OCI-LY7 (cell line): ENCODE results near the gene PWWP2B. TPM values are rescaled to one million over a fixed set of nuclear protein-coding genes. Genes with fewer than 3 reads are reported as not detected.

Experiments
- BruUV-seq: library from RNA; stranded (reverse); fragments of 400-500 nt; replicated peaks from 2 replicates; lab custom pipeline; 2021; lab: Mats Ljungman, UMichigan
- CTCF ChIA-PET: fragments of 300-600 bp; sonication (Branson Sonifier 250); formaldehyde crosslinking; loops from one replicate; lab custom pipeline; 2022; ENCODE audit warnings: antibody characterized with exemption; ENCODE audit not compliant: unreplicated experiment; lab: Charles Lee
- POLR2A ChIA-PET: fragments of 300-600 bp; sonication (Branson Sonifier 250); formaldehyde crosslinking; loops from one replicate; lab custom pipeline; 2022; ENCODE audit warnings: antibody characterized with exemption; lab: Charles Lee
- DNase-seq: peaks from one replicate; pipeline ENCODE4 v3.0.0-alpha.2; 2015; ENCODE audit warnings: low spot score
- H2AFZ ChIP-seq: fragments of 200-600 bp; sonication (generic), shearing (Covaris generic); 2 replicates; pipeline ENCODE4 v1.6.1; 2014; ENCODE audit warnings: mild to moderate bottlenecking, antibody characterized with exemption, low read length, moderate library complexity
- H3K27ac ChIP-seq: fragments of 200-600 bp; sonication (generic); 2 replicates; pipeline ENCODE4 v1.5.1; 2014; ENCODE audit warnings: mixed run types, low read depth, mild to moderate bottlenecking, moderate library complexity, low read length, inconsistent platforms; ENCODE audit not compliant: poor library complexity, severe bottlenecking
- H3K36me3 ChIP-seq: fragments of 200-600 bp; sonication (generic); 2 replicates; pipeline ENCODE4 v1.6.1; 2014; ENCODE audit warnings: mild to moderate bottlenecking, antibody characterized with exemption, low read length, moderate library complexity, mixed read lengths; ENCODE audit not compliant: insufficient read depth
- H3K4me1 ChIP-seq: fragments of 200-600 bp; sonication (generic); 2 replicates; pipeline ENCODE4 v1.5.1; 2014; ENCODE audit warnings: mild to moderate bottlenecking, low read length; ENCODE audit not compliant: insufficient read depth, poor library complexity, severe bottlenecking
- H3K4me2 ChIP-seq: fragments of 200-600 bp; sonication (generic); 2 replicates; pipeline ENCODE4 v1.6.1; 2014; ENCODE audit warnings: mild to moderate bottlenecking, low read length
- H3K4me3 ChIP-seq: fragments of 200-600 bp; sonication (generic); 2 replicates; pipeline ENCODE4 v1.5.1; 2014; ENCODE audit warnings: mild to moderate bottlenecking, low read depth, low read length; ENCODE audit not compliant: poor library complexity, severe bottlenecking
- H3K79me2 ChIP-seq: fragments of 200-600 bp; sonication (generic); 2 replicates; pipeline ENCODE4 v1.6.1; 2016; ENCODE audit warnings: low read depth, mild to moderate bottlenecking, low read length, moderate library complexity, mixed read lengths; ENCODE audit not compliant: insufficient read depth
- H3K9me2 ChIP-seq: fragments of 200-600 bp; sonication (generic); 2 replicates; pipeline ENCODE4 v1.6.1; 2016; ENCODE audit warnings: mild to moderate bottlenecking, low read length, mixed read lengths; ENCODE audit not compliant: insufficient read depth
- H3K9me3 ChIP-seq: fragments of 200-600 bp; sonication (generic); 2 replicates; pipeline ENCODE4 v1.6.1; 2014; ENCODE audit warnings: mild to moderate bottlenecking, mixed run types, low read length, mixed read lengths
- H4K20me1 ChIP-seq: fragments of 200-600 bp; sonication (generic); 2 replicates; pipeline ENCODE4 v1.6.1; 2014; ENCODE audit warnings: mild to moderate bottlenecking, antibody characterized with exemption, low read length, moderate library complexity, mixed read lengths; ENCODE audit not compliant: insufficient read depth
- EZH2phosphoT487 ChIP-seq: fragments of 200-600 bp; sonication (generic); IDR thresholded peaks from 2 replicates; pipeline ENCODE4 v1.6.1; 2018; ENCODE audit warnings: low read depth, borderline replicate concordance, mild to moderate bottlenecking, mixed run types, antibody characterized with exemption, low read length, moderate library complexity, mixed read lengths
- intact Hi-C: fragments of 100-400 bp; cut with micrococcal nuclease; formaldehyde crosslinking; loops from one replicate; pipeline ENCODE4 v1.10.0; 2022; ENCODE audit not compliant: unreplicated experiment
- total RNA-seq, 2 experiments: library from RNA; depleted of rRNA in 1 of 2; stranded (reverse); fragments of >200 nt in 1 of 2; shearing (Covaris generic) in 1 of 2; gene quantifications; 2 replicates each; pipeline ENCODE4 v1.2.3, GENCODE V29; 2014 to 2022
- TF ChIP-seq, protein P1 (sequence below): fragments of 200-600 bp; sonication (generic); conservative IDR thresholded peaks from 2 replicates; pipeline ENCODE4 v1.5.1; 2014; ENCODE audit warnings: mild to moderate bottlenecking, antibody characterized with exemption, low read length, moderate library complexity, mixed read lengths

The PWWP2B gene
- total RNA-seq, 2 experiments from 2014 or later: 5.9 to 10.6 TPM

DNA sequence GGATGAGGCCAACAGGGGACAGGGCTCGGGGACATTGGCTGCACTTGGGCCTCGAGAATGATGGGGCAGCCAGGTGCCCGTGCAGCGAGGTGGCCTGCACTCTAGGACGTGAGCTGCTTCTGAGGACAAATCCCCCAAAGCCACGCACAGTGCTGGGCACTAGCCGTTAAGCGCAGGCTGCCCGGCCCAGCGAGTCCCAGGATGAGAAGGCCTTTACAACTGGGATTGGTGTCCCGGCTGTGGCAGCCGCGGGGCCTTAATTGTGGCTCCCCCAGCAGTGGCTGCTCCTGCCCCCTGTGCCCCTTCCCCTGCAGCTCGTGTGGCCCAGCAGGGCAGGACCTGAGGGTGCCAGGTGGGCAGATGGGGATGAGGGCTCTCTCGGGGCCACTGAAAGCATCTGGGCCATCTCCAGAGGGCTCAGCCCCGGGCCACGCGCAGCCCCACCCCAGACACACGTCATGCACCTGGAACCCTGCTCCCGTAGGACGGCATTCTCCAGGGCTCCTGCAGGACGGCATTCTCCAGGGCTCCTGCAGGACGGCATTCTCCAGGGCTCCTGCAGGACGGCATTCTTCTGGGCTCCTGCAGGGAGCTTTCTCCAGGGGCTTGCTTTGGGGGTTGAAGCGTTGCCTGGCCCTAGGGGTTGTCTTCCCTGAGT is 6.6 kb downstream of the PWWP2B start:
- no peaks in the 10 kb centered on the region for H4K20me1 ChIP-seq
- POLR2A ChIA-PET: no interaction called here
- H3K79me2 ChIP-seq: no peaks in the 10 kb centered on the region
- no peak for DNase-seq
- H3K9me2 ChIP-seq: no peaks in the 10 kb centered on the region
- H3K27ac ChIP-seq: no peak overlapping the region
- H2AFZ ChIP-seq: no peak overlapping the region
- no peaks in the 10 kb centered on the region for H3K9me3 ChIP-seq
- intact Hi-C loops: no loop called here
- CTCF ChIA-PET: no interaction called here
- no peak overlapping the region for H3K4me2 ChIP-seq
- H3K4me3 ChIP-seq: no peak overlapping the region
- H3K4me1 ChIP-seq: peaks cover 7% of the 10 kb centered on the region
- BruUV-seq: no TSS peak
- no peaks in the 10 kb centered on the region for H3K36me3 ChIP-seq
- no peak for TF ChIP-seq EZH2phosphoT487
- TF ChIP-seq, protein P1, sequence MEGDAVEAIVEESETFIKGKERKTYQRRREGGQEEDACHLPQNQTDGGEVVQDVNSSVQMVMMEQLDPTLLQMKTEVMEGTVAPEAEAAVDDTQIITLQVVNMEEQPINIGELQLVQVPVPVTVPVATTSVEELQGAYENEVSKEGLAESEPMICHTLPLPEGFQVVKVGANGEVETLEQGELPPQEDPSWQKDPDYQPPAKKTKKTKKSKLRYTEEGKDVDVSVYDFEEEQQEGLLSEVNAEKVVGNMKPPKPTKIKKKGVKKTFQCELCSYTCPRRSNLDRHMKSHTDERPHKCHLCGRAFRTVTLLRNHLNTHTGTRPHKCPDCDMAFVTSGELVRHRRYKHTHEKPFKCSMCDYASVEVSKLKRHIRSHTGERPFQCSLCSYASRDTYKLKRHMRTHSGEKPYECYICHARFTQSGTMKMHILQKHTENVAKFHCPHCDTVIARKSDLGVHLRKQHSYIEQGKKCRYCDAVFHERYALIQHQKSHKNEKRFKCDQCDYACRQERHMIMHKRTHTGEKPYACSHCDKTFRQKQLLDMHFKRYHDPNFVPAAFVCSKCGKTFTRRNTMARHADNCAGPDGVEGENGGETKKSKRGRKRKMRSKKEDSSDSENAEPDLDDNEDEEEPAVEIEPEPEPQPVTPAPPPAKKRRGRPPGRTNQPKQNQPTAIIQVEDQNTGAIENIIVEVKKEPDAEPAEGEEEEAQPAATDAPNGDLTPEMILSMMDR: no peak

DNA sequence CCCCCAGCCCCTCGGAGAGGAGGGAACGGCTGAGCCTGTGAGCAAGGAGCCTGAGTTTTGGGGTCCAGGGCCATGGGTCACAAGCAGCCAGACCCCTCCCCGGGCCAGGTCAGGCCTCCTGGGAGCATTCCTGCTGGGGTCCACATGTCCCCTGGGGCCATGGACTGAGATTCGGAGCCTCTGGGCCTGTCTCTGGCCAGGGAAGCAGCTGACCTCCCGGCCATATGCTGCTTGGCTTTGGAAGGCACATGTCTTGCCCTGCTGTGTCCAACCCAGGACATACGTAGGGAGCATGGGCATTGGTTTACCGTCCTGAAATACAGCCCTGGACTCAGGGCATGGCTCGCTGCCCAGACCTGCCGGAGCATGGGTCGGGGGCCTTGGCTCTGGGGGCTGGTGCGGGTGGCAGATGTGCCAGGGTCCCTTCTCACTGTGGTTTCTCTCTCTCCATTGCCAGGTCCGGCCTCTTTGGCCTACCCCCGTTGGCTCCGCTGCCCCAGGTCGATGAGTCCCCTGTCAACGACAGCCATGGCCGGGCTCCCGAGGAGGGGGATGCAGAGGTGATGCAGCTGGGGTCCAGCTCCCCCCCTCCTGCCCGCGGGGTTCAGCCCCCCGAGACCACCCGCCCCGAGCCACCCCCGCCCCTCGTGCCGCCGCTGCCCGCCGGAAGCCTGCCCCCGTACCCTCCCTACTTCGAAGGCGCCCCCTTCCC is 7.3 kb downstream of the PWWP2B start:
- Histone ChIP-seq H2AFZ (no peak overlapping the region), H3K79me2 (no peaks in the 10 kb centered on the region), H3K4me2 (no peak overlapping the region), H3K4me1 (peaks cover 7% of the 10 kb centered on the region), H3K36me3 (no peaks in the 10 kb centered on the region), H4K20me1 (no peaks in the 10 kb centered on the region), H3K27ac (no peak overlapping the region), H3K9me2 (no peaks in the 10 kb centered on the region), H3K4me3 (no peak overlapping the region), H3K9me3 (no peaks in the 10 kb centered on the region)
- CTCF ChIA-PET: no interaction called here
- TF ChIP-seq EZH2phosphoT487: no peak
- TF ChIP-seq, protein P1: no peak
- no peak for DNase-seq
- POLR2A ChIA-PET: no interaction called here
- intact Hi-C loops: no loop called here
- BruUV-seq: no TSS peak

DNA sequence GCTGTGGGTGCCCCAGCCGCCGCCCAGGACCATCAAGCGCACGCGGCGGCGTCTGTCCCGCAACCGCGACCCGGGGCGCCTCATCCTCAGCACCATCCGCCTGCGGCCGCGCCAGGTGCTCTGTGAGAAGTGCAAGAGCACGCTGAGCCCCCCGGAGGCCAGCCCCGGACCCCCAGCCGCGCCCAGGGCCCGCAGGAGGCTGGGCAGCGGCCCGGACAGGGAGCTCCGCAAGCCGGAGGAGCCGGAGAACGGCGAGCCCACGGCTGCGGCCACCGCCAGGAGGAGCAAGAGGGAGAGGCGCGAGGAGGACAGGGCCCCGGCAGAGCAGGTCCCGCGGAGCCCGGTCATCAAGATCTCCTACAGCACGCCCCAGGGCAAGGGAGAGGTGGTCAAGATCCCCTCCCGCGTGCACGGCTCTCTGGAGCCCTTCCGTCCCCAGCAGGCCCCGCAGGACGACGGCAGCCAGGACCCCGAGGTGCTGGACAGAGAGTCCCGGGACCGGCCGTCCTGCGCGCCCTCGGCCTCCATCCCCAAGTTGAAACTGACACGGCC is 8.0 kb downstream of the PWWP2B start:
- Histone ChIP-seq H3K4me3 (no peak overlapping the region), H3K9me2 (no peaks in the 10 kb centered on the region), H3K27ac (no peak overlapping the region), H3K79me2 (no peaks in the 10 kb centered on the region), H3K4me2 (no peak overlapping the region), H4K20me1 (no peaks in the 10 kb centered on the region), H3K4me1 (peaks cover 7% of the 10 kb centered on the region), H3K36me3 (no peaks in the 10 kb centered on the region), H2AFZ (no peak overlapping the region), H3K9me3 (no peaks in the 10 kb centered on the region)
- intact Hi-C loops: no loop called here
- no TSS peak for BruUV-seq
- DNase-seq: no peak
- TF ChIP-seq EZH2phosphoT487: no peak
- TF ChIP-seq, protein P1: no peak
- ChIA-PET POLR2A (no interaction called here), CTCF (no interaction called here)
